OCI-LY3 (cell line): Measurements from ENCODE around the gene DUOXA1.
"Not testable (repeated sequence)": the region's sequence is repeated elsewhere in the genome, so short reads cannot be mapped to it uniquely, and the experiment has no call there.

Source experiments
- H2AFZ ChIP-seq: fragments of 200-600, 300-600 bp; shearing (Covaris generic); 2 replicates; pipeline ENCODE4 v1.6.0; 2014; ENCODE audit warnings: antibody characterized with exemption, low read depth, low read length
- H3K27ac ChIP-seq: fragments of 200-600, 300-600 bp; sonication (generic); 2 replicates; pipeline ENCODE4 v1.5.1; 2014; ENCODE audit warnings: mild to moderate bottlenecking, low read length, moderate library complexity, mixed read lengths
- H3K27me3 ChIP-seq: fragments of 200-600, 300-600 bp; sonication (generic); 2 replicates; pipeline ENCODE4 v1.6.1; 2014; ENCODE audit warnings: low read depth, low read length, mixed read lengths
- H3K36me3 ChIP-seq: fragments of 200-600, 300-600 bp; sonication (generic); replicated peaks from 2 replicates; pipeline ENCODE3; 2014; ENCODE audit warnings: low read depth, low read length, mixed read lengths
- H3K4me1 ChIP-seq: fragments of 300-600, 200-600 bp; sonication (generic); 2 replicates; pipeline ENCODE4 v1.6.1; 2014; ENCODE audit warnings: low read length, mixed read lengths
- H3K4me2 ChIP-seq: fragments of 200-600, 300-600 bp; sonication (generic); 2 replicates; pipeline ENCODE4 v1.6.1; 2014; ENCODE audit warnings: low read length, mixed read lengths
- H3K4me3 ChIP-seq: fragments of 300-600, 200-600 bp; sonication (generic); 2 replicates; pipeline ENCODE4 v1.5.1; 2014; ENCODE audit warnings: antibody characterized with exemption, mild to moderate bottlenecking, low read length, moderate library complexity
- H3K79me2 ChIP-seq: fragments of 300-600, 200-600 bp; shearing (Covaris generic); 2 replicates; pipeline ENCODE4 v1.6.1; 2014; ENCODE audit warnings: mild to moderate bottlenecking, low read length, mixed read lengths
- H3K9ac ChIP-seq: fragments of 300-600, 200-600 bp; shearing (Covaris generic); 2 replicates; pipeline ENCODE4 v1.6.0; 2014; ENCODE audit warnings: mild to moderate bottlenecking, low read length, moderate library complexity
- H3K9me3 ChIP-seq: fragments of 200-600, 300-600 bp; shearing (Covaris generic); 2 replicates; pipeline ENCODE4 v1.6.1; 2014; ENCODE audit warnings: low read length, mixed read lengths; ENCODE audit not compliant: insufficient read depth
- H4K20me1 ChIP-seq: fragments of 200-600, 300-600 bp; sonication (generic); 2 replicates; pipeline ENCODE4 v1.6.1; 2016; ENCODE audit warnings: low read length, mixed read lengths; ENCODE audit not compliant: insufficient read depth
- EZH2phosphoT487 ChIP-seq: fragments of 200-600 bp; shearing (Covaris generic); IDR thresholded peaks from 2 replicates; pipeline ENCODE4 v1.6.1; 2018; ENCODE audit warnings: antibody characterized with exemption, mixed run types, low read depth
- TF ChIP-seq, protein P1 (sequence below): fragments of 200-600, 300-600 bp; sonication (generic); IDR thresholded peaks from 2 replicates; pipeline ENCODE4 v1.5.1; 2014; ENCODE audit warnings: antibody characterized with exemption, low read length, low read depth

The DUOXA1 gene

DNA sequence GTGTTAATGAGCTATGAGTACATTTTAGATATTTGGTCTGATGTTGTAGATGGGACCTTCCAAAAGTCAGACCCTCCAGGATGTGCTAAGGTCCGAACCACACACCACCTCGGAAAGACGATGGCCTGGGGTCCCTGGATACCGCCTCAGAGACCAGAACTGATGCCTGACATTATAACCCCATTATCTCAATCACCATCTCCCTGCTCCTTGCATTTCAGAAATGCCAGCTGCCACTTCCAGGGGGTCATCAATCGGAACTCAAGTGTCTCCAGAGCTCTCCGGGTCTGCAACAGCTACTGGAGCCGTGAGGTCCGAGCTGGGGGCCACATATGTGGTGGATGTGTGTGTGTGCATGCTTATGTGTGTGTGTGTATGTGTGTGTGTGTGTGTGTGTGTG is 8.0 kb upstream of the DUOXA1 start:
- no peaks in the 10 kb centered on the region for H4K20me1 ChIP-seq
- no peaks in the 10 kb centered on the region for H3K27me3 ChIP-seq
- no peak for TF ChIP-seq EZH2phosphoT487
- TF ChIP-seq, protein P1, sequence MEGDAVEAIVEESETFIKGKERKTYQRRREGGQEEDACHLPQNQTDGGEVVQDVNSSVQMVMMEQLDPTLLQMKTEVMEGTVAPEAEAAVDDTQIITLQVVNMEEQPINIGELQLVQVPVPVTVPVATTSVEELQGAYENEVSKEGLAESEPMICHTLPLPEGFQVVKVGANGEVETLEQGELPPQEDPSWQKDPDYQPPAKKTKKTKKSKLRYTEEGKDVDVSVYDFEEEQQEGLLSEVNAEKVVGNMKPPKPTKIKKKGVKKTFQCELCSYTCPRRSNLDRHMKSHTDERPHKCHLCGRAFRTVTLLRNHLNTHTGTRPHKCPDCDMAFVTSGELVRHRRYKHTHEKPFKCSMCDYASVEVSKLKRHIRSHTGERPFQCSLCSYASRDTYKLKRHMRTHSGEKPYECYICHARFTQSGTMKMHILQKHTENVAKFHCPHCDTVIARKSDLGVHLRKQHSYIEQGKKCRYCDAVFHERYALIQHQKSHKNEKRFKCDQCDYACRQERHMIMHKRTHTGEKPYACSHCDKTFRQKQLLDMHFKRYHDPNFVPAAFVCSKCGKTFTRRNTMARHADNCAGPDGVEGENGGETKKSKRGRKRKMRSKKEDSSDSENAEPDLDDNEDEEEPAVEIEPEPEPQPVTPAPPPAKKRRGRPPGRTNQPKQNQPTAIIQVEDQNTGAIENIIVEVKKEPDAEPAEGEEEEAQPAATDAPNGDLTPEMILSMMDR: no peak
- no peaks in the 10 kb centered on the region for H3K9me3 ChIP-seq
- no peak overlapping the region for H3K4me2 ChIP-seq
- no peak overlapping the region for H2AFZ ChIP-seq
- H3K9ac ChIP-seq: no peak overlapping the region
- no peak overlapping the region for H3K4me3 ChIP-seq
- H3K4me1 ChIP-seq: no peaks in the 10 kb centered on the region
- no peak overlapping the region for H3K27ac ChIP-seq
- H3K36me3 ChIP-seq: no peaks in the 10 kb centered on the region
- H3K79me2 ChIP-seq: no peaks in the 10 kb centered on the region

GRCh38 chr15:45136378-45136764 is 6.7 kb upstream of the DUOXA1 start:
- no peaks in the 10 kb centered on the region for H3K4me1 ChIP-seq
- no peaks in the 10 kb centered on the region for H3K9me3 ChIP-seq
- H3K79me2 ChIP-seq: no peaks in the 10 kb centered on the region
- H4K20me1 ChIP-seq: no peaks in the 10 kb centered on the region
- TF ChIP-seq EZH2phosphoT487: no peak
- TF ChIP-seq, protein P1: peak; percentile 14; the same call in 1 of the 2 replicates
- H3K27me3 ChIP-seq: no peaks in the 10 kb centered on the region
- no peak overlapping the region for H3K9ac ChIP-seq
- H3K4me3 ChIP-seq: no peak overlapping the region
- no peak overlapping the region for H2AFZ ChIP-seq
- H3K4me2 ChIP-seq: no peak overlapping the region
- no peak overlapping the region for H3K27ac ChIP-seq
- H3K36me3 ChIP-seq: no peaks in the 10 kb centered on the region

- not testable (repeated sequence) for H3K9ac ChIP-seq, H3K4me2 ChIP-seq, H4K20me1 ChIP-seq, H3K27me3 ChIP-seq, H3K36me3 ChIP-seq, H3K27ac ChIP-seq, H3K4me3 ChIP-seq, H3K4me1 ChIP-seq, H2AFZ ChIP-seq, H3K79me2 ChIP-seq, H3K9me3 ChIP-seq
Measured at GRCh38 chr15:45135705-45136377, 6.2 kb upstream of the DUOXA1 start.

GRCh38 chr15:45134682-45135604 is 5.3 kb upstream of the DUOXA1 start:
- TF ChIP-seq, protein P1: no peak
- no peak for TF ChIP-seq EZH2phosphoT487
- no peak overlapping the region for H3K4me3 ChIP-seq
- no peak overlapping the region for H3K4me2 ChIP-seq
- H3K27ac ChIP-seq: no peak overlapping the region
- no peaks in the 10 kb centered on the region for H3K4me1 ChIP-seq
- no peaks in the 10 kb centered on the region for H3K27me3 ChIP-seq
- no peaks in the 10 kb centered on the region for H3K9me3 ChIP-seq
- no peaks in the 10 kb centered on the region for H3K36me3 ChIP-seq
- no peak overlapping the region for H2AFZ ChIP-seq
- H4K20me1 ChIP-seq: no peaks in the 10 kb centered on the region
- H3K9ac ChIP-seq: no peak overlapping the region
- H3K79me2 ChIP-seq: no peaks in the 10 kb centered on the region
